ENCODE data around the gene SLC7A14.

- TF ChIP-seq POLR2A (IDR thresholded peaks at IDR 0.05) = no peak
- no peak for TF ChIP-seq CTCF (IDR thresholded peaks at IDR 0.05)
- TF ChIP-seq EP300 (IDR thresholded peaks at IDR 0.05) = no peak
- no peak for TF ChIP-seq POLR2AphosphoS5 (IDR thresholded peaks at IDR 0.05)
Measured at GRCh38 chr3:170477395-170477794, 108.5 kb downstream of the SLC7A14 start.
